Testis (tissue), 5 donors: ENCODE data around the gene CYFIP2. TPM values are rescaled to one million over a fixed set of nuclear protein-coding genes. Genes with fewer than 3 reads are reported as not detected.

Experiments
- DNase-seq: peaks from one replicate; pipeline ENCODE4 v3.0.0-alpha.2; 2019
- H3K27ac ChIP-seq, 2 donors: fragments of 200-600 bp; sonication (generic); one replicate each; pipeline ENCODE4 v1.5.1; 2019
- H3K27me3 ChIP-seq: fragments of 200-600 bp; sonication (generic); one replicate; pipeline ENCODE4 v1.5.1; 2019
- H3K36me3 ChIP-seq: fragments of 200-600 bp; sonication (generic); one replicate; pipeline ENCODE4 v1.5.1; 2017; ENCODE audit warnings: low read depth; ENCODE audit errors: missing control alignments
- H3K4me1 ChIP-seq: fragments of 200-600 bp; sonication (generic); one replicate; pipeline ENCODE4 v1.5.1; 2019
- H3K4me3 ChIP-seq, 2 donors: fragments of 200-600 bp; sonication (generic); one replicate each; pipeline ENCODE4 v1.5.1; 2017 to 2019
- H3K9me3 ChIP-seq: fragments of 200-600 bp; sonication (generic); one replicate; pipeline ENCODE4 v1.5.1; 2017
- CTCF ChIP-seq, 3 experiments: fragments of 450-650 bp in 2 of 3; fragments of 200-600 bp in 1 of 3; sonication (generic) in 1 of 3; IDR thresholded peaks; one replicate each; pipeline ENCODE4 v1.5.1; 2016 to 2019; ENCODE audit warnings: antibody characterized with exemption in 3 of 3, mild to moderate bottlenecking in 2 of 3, moderate library complexity in 1 of 3
- POLR2A ChIP-seq: fragments of 450-650 bp; IDR thresholded peaks from one replicate; pipeline ENCODE4 v1.6.1; 2017; ENCODE audit warnings: antibody characterized with exemption, mild to moderate bottlenecking, moderate library complexity
- WGBS, 2 donors: methylation state at CpG; one replicate each; pipeline ENCODE4 v1.1.5; 2018; 5-methylcytosine and 5-hydroxymethylcytosine counted together
- intact Hi-C: fragments of 100-400 bp; cut with DNase I; formaldehyde crosslinking; loops from one replicate; pipeline ENCODE4 v1.15.1; 2023; ENCODE audit warnings: low total_unique reads
- long read RNA-seq, 2 donors: transcript quantifications; one replicate each; lab custom pipeline, GENCODE V29; 2026
- polyA plus RNA-seq: library from polyadenylated mRNA; stranded (reverse); fragments of 350-450 nt; fragmentation: Illumina TruSeq; extraction: RNeasy Lipid Tissue Mini Kit (QIAGEN cat#74804); gene quantifications from one replicate; pipeline ENCODE4 v1.2.3, GENCODE V29; 2014; ENCODE audit warnings: low read depth, low replicate concordance; ENCODE audit not compliant: insufficient read depth
- total RNA-seq, 2 donors: library from RNA; depleted of rRNA; stranded (reverse); fragments of >200 nt; gene quantifications; one replicate each; pipeline ENCODE4 v1.2.3, GENCODE V29; 2016

CYFIP2 gene
- total RNA-seq (10 to 100 TPM; 32.1 to 41.4 TPM), polyA plus RNA-seq (21.7 TPM)
- long read RNA-seq, donor 1 = 0 reads
- long read RNA-seq, donor 2, full-length matches to known transcripts = 1 of 6 reads
- long read RNA-seq, donor 2, partial matches to known transcripts = 5 of 6 reads
- long read RNA-seq, donor 2, other reads (novel, unspliced or antisense) = 0 of 6 reads

- H3K36me3 ChIP-seq = no peaks in the 10 kb centered on the region
- H3K27me3 ChIP-seq = no peaks in the 10 kb centered on the region
- H3K4me3 ChIP-seq = peak within 1 kb of the TSS; percentile 67 to 68
- no peaks in the 10 kb centered on the region for H3K4me1 ChIP-seq
- no peaks in the 10 kb centered on the region for H3K9me3 ChIP-seq
- 1 to 3% methylated on average over 6 to 25 of the region's 58 CpGs for WGBS, 2 donors
- intact Hi-C loops = no loop called here
- H3K27ac ChIP-seq = no peak within 1 kb of the TSS
- DNase-seq = peak; percentile 59
- no peak for TF ChIP-seq CTCF (IDR thresholded peaks at IDR 0.05)
- TF ChIP-seq POLR2A = no peak
These were observed at the start of gene CYFIP2 for GRCh38 chr5:157265714-157266285. Gene CYFIP2, plus strand, starts transcription at chr5:157266123. Its CDS starts 19,239 bp downstream, at chr5:157285362.

GRCh38 chr5:157216391-157217142 lies 49.4 kb upstream of the CYFIP2 start:
- H3K27ac ChIP-seq = no peak overlapping the region
- intact Hi-C loops = no loop called here
- TF ChIP-seq POLR2A (no peak), CTCF (IDR thresholded peaks at IDR 0.05) (no peak)
- no peak for DNase-seq
- 89 to 91% methylated on average over 6 of the region's 6 CpGs for whole genome bisulfite sequencing, 2 donors
- H3K9me3 ChIP-seq = no peaks in the 10 kb centered on the region
- no peak overlapping the region for H3K4me3 ChIP-seq
- no peaks in the 10 kb centered on the region for H3K27me3 ChIP-seq
- no peaks in the 10 kb centered on the region for H3K4me1 ChIP-seq
- no peaks in the 10 kb centered on the region for H3K36me3 ChIP-seq

- H3K9me3 ChIP-seq = no peaks in the 10 kb centered on the region
- no peaks in the 10 kb centered on the region for H3K27me3 ChIP-seq
- no peak for DNase-seq
- H3K36me3 ChIP-seq = no peaks in the 10 kb centered on the region
- H3K27ac ChIP-seq = no peak overlapping the region
- TF ChIP-seq CTCF (IDR thresholded peaks at IDR 0.05) (no peak), POLR2A (no peak)
- 56 to 92% methylated on average over 4 to 5 of the region's 5 CpGs for WGBS, 2 donors
- intact Hi-C loops = no loop called here
- H3K4me3 ChIP-seq = no peak overlapping the region
- H3K4me1 ChIP-seq = no peaks in the 10 kb centered on the region
These were observed 48.5 kb upstream of the CYFIP2 start for GRCh38 chr5:157217289-157218024.

GRCh38 chr5:157219491-157220271 lies 46.2 kb upstream of the CYFIP2 start:
- intact Hi-C loops = no loop called here
- no peaks in the 10 kb centered on the region for H3K27me3 ChIP-seq
- no peaks in the 10 kb centered on the region for H3K9me3 ChIP-seq
- H3K36me3 ChIP-seq = no peaks in the 10 kb centered on the region
- no peak overlapping the region for H3K4me3 ChIP-seq
- no peak for DNase-seq
- no peak for TF ChIP-seq POLR2A
- TF ChIP-seq CTCF (IDR thresholded peaks at IDR 0.05) = no peak
- WGBS, 2 donors = 79 to 83% methylated on average over 9 of the region's 9 CpGs
- H3K27ac ChIP-seq = no peak overlapping the region
- H3K4me1 ChIP-seq = no peaks in the 10 kb centered on the region
